H1 (cell line): ENCODE measurements around the gene CMIP. TPM values are rescaled to one million over a fixed set of nuclear protein-coding genes. Genes with fewer than 3 reads are reported as not detected.

Source experiments
- CTCF ChIA-PET: fragments of 300-600 bp; sonication (Branson Sonifier 250); formaldehyde crosslinking; loops from one replicate; lab custom pipeline; 2021; ENCODE audit not compliant: partially characterized antibody; lab: Charles Lee
- POLR2A ChIA-PET: fragments of 300-600 bp; sonication (Branson Sonifier 250); formaldehyde crosslinking; loops from one replicate; lab custom pipeline; 2021; ENCODE audit warnings: inconsistent platforms; ENCODE audit not compliant: partially characterized antibody; lab: Charles Lee
- DNase-seq, 2 experiments: peaks; one replicate each; pipeline versions ENCODE4 v3.0.0 to v3.0.0-alpha.2; 2010 to 2022; ENCODE audit warnings: low spot score in 2 of 2, low read depth in 1 of 2, mixed read lengths in 1 of 2
- FAIRE-seq: peaks from 2 replicates; lab custom pipeline; 2011; peaks lifted over from hg19 to GRCh38; lab: Jason Lieb, UNC
- H2AFZ ChIP-seq: 2 replicates; pipeline ENCODE4 v1.8.1; 2012; ENCODE audit warnings: low read length, inconsistent platforms
- H2AK5ac ChIP-seq: 2 replicates; pipeline ENCODE4 v1.6.1; 2013; ENCODE audit warnings: low read depth, low read length
- H2BK120ac ChIP-seq: replicated peaks from 2 replicates; pipeline ENCODE3; 2013; ENCODE audit warnings: low read depth, low read length, inconsistent platforms
- H2BK12ac ChIP-seq: 2 replicates; pipeline ENCODE4 v1.6.1; 2013; ENCODE audit warnings: low read depth, low read length
- H2BK15ac ChIP-seq: 2 replicates; pipeline ENCODE4 v1.6.1; 2013; ENCODE audit warnings: low read length
- H2BK20ac ChIP-seq: 2 replicates; pipeline ENCODE4 v1.6.1; 2013; ENCODE audit warnings: low read length
- H2BK5ac ChIP-seq: 2 replicates; pipeline ENCODE4 v1.6.1; 2013; ENCODE audit warnings: low read depth, low read length
- H3K14ac ChIP-seq: 2 replicates; pipeline ENCODE4 v1.6.1; 2013; ENCODE audit warnings: inconsistent platforms; ENCODE audit not compliant: insufficient read length
- H3K18ac ChIP-seq: 2 replicates; pipeline ENCODE4 v1.6.1; 2013; ENCODE audit warnings: low read length; ENCODE audit errors: extremely low read depth
- H3K23ac ChIP-seq: 2 replicates; pipeline ENCODE4 v1.6.1; 2013; ENCODE audit warnings: inconsistent platforms; ENCODE audit not compliant: insufficient read length
- H3K23me2 ChIP-seq: 2 replicates; pipeline ENCODE4 v1.6.1; 2013; ENCODE audit warnings: low read depth, low read length
- H3K27ac ChIP-seq: 2 replicates; pipeline ENCODE4 v1.6.1; 2011; ENCODE audit warnings: low read depth, low read length, inconsistent platforms
- H3K27me3 ChIP-seq, 4 experiments: replicated peaks in 1 of 4; 1 replicate in 1 of 4; 2 replicates in 3 of 4; pipeline versions ENCODE4 v1.6.1 to v1.8.1; 2011 to 2013; ENCODE audit warnings: low read length in 3 of 4, mild to moderate bottlenecking in 3 of 4, inconsistent platforms in 2 of 4, mixed read lengths in 2 of 4, moderate library complexity in 1 of 4; ENCODE audit not compliant: control insufficient read depth in 3 of 4, insufficient read depth in 3 of 4; ENCODE audit errors: extremely low read depth in 1 of 4
- H3K36me3 ChIP-seq, 4 experiments: 2 replicates each; pipeline versions ENCODE4 v1.6.1 to v1.8.1; 2011 to 2013; ENCODE audit warnings: mild to moderate bottlenecking in 4 of 4, low read length in 3 of 4, moderate library complexity in 2 of 4, control low read depth in 1 of 4, inconsistent platforms in 1 of 4; ENCODE audit not compliant: insufficient read depth in 4 of 4, control insufficient read depth in 2 of 4
- H3K4ac ChIP-seq: replicated peaks from 2 replicates; pipeline ENCODE3; 2013; ENCODE audit warnings: low read length, low read depth, mixed read lengths, inconsistent platforms; ENCODE audit not compliant: insufficient read length
- H3K4me1 ChIP-seq, 4 experiments: replicated peaks in 1 of 4; 1 replicate in 1 of 4; 2 replicates in 3 of 4; pipeline versions ENCODE4 v1.6.1 to v1.8.1; 2011 to 2013; ENCODE audit warnings: low read length in 3 of 4, inconsistent platforms in 2 of 4, mixed read lengths in 1 of 4; ENCODE audit not compliant: insufficient read depth in 4 of 4, control insufficient read depth in 3 of 4
- H3K4me2 ChIP-seq, 2 experiments: 2 replicates each; pipeline versions ENCODE4 v1.6.1 to v1.8.1; 2011 to 2013; ENCODE audit warnings: low read depth in 2 of 2, low read length in 2 of 2, control low read depth in 1 of 2, inconsistent platforms in 1 of 2, mild to moderate bottlenecking in 1 of 2; ENCODE audit not compliant: insufficient read depth in 1 of 2
- H3K4me3 ChIP-seq, 4 experiments: fragments of 200-600, 300-600 bp in 1 of 4; sonication (generic), shearing (Covaris generic), sonication (Bioruptor Twin) in 1 of 4; 2 replicates each; pipeline versions ENCODE4 v1.5.1 to v1.8.1; 2011 to 2016; ENCODE audit warnings: low read length in 4 of 4, low read depth in 3 of 4, control low read depth in 2 of 4, inconsistent platforms in 2 of 4, mild to moderate bottlenecking in 2 of 4, mixed read lengths in 1 of 4, moderate library complexity in 1 of 4; ENCODE audit not compliant: insufficient read depth in 2 of 4; ENCODE audit errors: extremely low read depth in 1 of 4
- H3K56ac ChIP-seq: replicated peaks from 2 replicates; pipeline ENCODE3; 2013; ENCODE audit warnings: low read depth, mild to moderate bottlenecking, mixed read lengths, low read length, inconsistent platforms; ENCODE audit not compliant: insufficient read length
- H3K79me1 ChIP-seq: 2 replicates; pipeline ENCODE4 v1.6.1; 2013; ENCODE audit warnings: low read depth, low read length, control low read depth
- H3K79me2 ChIP-seq, 2 experiments: 2 replicates each; pipeline versions ENCODE4 v1.6.1 to v1.8.1; 2012 to 2013; ENCODE audit warnings: low read length in 2 of 2, mild to moderate bottlenecking in 2 of 2, inconsistent platforms in 1 of 2; ENCODE audit not compliant: insufficient read depth in 2 of 2, control insufficient read depth in 1 of 2
- H3K9ac ChIP-seq, 4 experiments: replicated peaks in 1 of 4; 1 replicate in 1 of 4; 2 replicates in 3 of 4; pipeline versions ENCODE4 v1.6.1 to v1.8.1; 2011 to 2013; ENCODE audit warnings: low read depth in 3 of 4, low read length in 3 of 4, control low read depth in 2 of 4, mild to moderate bottlenecking in 2 of 4, moderate library complexity in 2 of 4, inconsistent platforms in 1 of 4; ENCODE audit errors: extremely low read depth in 1 of 4
- H3K9me3 ChIP-seq, 2 experiments: 2 replicates each; pipeline versions ENCODE4 v1.6.1 to v1.8.1; 2012 to 2013; ENCODE audit warnings: mild to moderate bottlenecking in 2 of 2, moderate library complexity in 2 of 2, control low read depth in 1 of 2, inconsistent platforms in 1 of 2, low read depth in 1 of 2, low read length in 1 of 2, mixed read lengths in 1 of 2; ENCODE audit not compliant: insufficient read depth in 2 of 2
- H4K20me1 ChIP-seq, 2 experiments: replicated peaks in 1 of 2; 2 replicates each; pipeline versions ENCODE3 to v1.8.1; 2011 to 2013; ENCODE audit warnings: inconsistent platforms in 2 of 2, low read length in 2 of 2, mild to moderate bottlenecking in 1 of 2; ENCODE audit not compliant: insufficient read depth in 2 of 2, control insufficient read depth in 1 of 2
- H4K5ac ChIP-seq: 2 replicates; pipeline ENCODE4 v1.6.1; 2013; ENCODE audit warnings: low read length, low read depth, mixed read lengths, inconsistent platforms; ENCODE audit not compliant: insufficient read length
- H4K8ac ChIP-seq: 2 replicates; pipeline ENCODE4 v1.8.0; 2013; ENCODE audit warnings: mild to moderate bottlenecking, moderate library complexity, low read length, inconsistent platforms; ENCODE audit not compliant: insufficient read depth; ENCODE audit errors: extremely low read depth
- H4K91ac ChIP-seq: replicated peaks from 2 replicates; pipeline ENCODE3; 2013; ENCODE audit warnings: low read length, mixed read lengths, inconsistent platforms; ENCODE audit not compliant: insufficient read length
- HDAC2 ChIP-seq, 2 experiments: fragments of 300-600 bp in 1 of 2; sonication (generic) in 1 of 2; IDR thresholded peaks; 2 replicates each; pipeline ENCODE4 v1.6.1; 2011 to 2012; ENCODE audit warnings: low read depth in 2 of 2, low read length in 2 of 2, mild to moderate bottlenecking in 2 of 2, moderate library complexity in 2 of 2, borderline replicate concordance in 1 of 2, inconsistent platforms in 1 of 2
- POU5F1 ChIP-seq: IDR thresholded peaks from 2 replicates; pipeline ENCODE4 v1.6.1; 2011; ENCODE audit warnings: low read depth, mild to moderate bottlenecking, low read length, moderate library complexity
- WGBS, 2 experiments: shearing (Covaris generic) in 1 of 2; methylation state at CpG; one replicate each; pipeline versions ENCODE4 v1.1.6 to v1.1.7; 2013 to 2015; ENCODE audit warnings: low lambda C conversion rate in 2 of 2, mixed read lengths in 2 of 2, inconsistent platforms in 1 of 2, low coverage in 1 of 2, missing lambda C conversion rate in 1 of 2; ENCODE audit not compliant: insufficient replicate concordance in 2 of 2, insufficient coverage in 1 of 2, insufficient read length in 1 of 2; ENCODE audit errors: extremely low coverage in 1 of 2, missing lambda C conversion rate in 1 of 2; 5-methylcytosine and 5-hydroxymethylcytosine counted together
- polyA plus RNA-seq, 7 experiments: library from polyadenylated mRNA; depleted of rRNA in 3 of 7; stranded (reverse) in 5 of 7; unstranded in 2 of 7; fragments of >200 nt in 5 of 7; fragments of 200-250 nt in 2 of 7; gene quantifications; 1 replicate in 5 of 7; 2 replicates in 1 of 7; 4 replicates in 1 of 7; pipeline versions ENCODE4 v1.2.1 to v1.2.3, GENCODE V29; 2011 to 2013; ENCODE audit warnings: missing spikeins in 2 of 7, mixed read lengths in 2 of 7
- total RNA-seq: library from RNA; stranded (reverse); fragmentation: NEBNext Ultra II Directional; extraction: Animal tissue kit (Norgen Biotek cat#: 25700); gene quantifications from 2 replicates; pipeline ENCODE4 v1.2.1, GENCODE V29; 2021

The CMIP gene
- total and polyA plus RNA-seq, 2 of the 8 experiments (the other 6 are each of a cell fraction or from before 2014, with no cell fraction given), result 7.9 to 53.2 TPM

GRCh38 chr16:81639348-81639747 is 194.7 kb downstream of the CMIP start:
- Histone ChIP-seq H2AFZ (no peak overlapping the region), H4K20me1 (peaks cover 7 to 21% of the 10 kb centered on the region in 2 experiments), H2BK120ac (no peak overlapping the region), H4K91ac (no peak overlapping the region), H3K9ac (no peak overlapping the region), H3K27ac (no peak overlapping the region), H4K5ac (no peak overlapping the region), H2BK20ac (no peak overlapping the region), H3K23me2 (no peaks in the 10 kb centered on the region), H2AK5ac (no peak overlapping the region), H2BK15ac (no peak overlapping the region), H2BK5ac (no peak overlapping the region), H3K14ac (no peak overlapping the region), H3K4me1 (peaks cover 0 to 12% (median 4%) of the 10 kb centered on the region in 4 experiments; a peak in 5 of 7 replicates), H3K79me2 (peaks cover 0 to 32% of the 10 kb centered on the region in 2 experiments; a peak in 2 of 4 replicates), H3K4me2 (no peak overlapping the region), H3K27me3 (no peaks in the 10 kb centered on the region), H3K9me3 (no peaks in the 10 kb centered on the region)
- WGBS, 2 experiments, result 89% methylated on average over 8 of the region's 8 CpGs; no CpG with 5 or more reads in 1 of the 2 experiments
- DNase-seq, result no peak
- TF ChIP-seq POU5F1 (no peak), HDAC2 (IDR thresholded peaks at IDR 0.05; ENCODE audit: borderline replicate concordance in 1 of 2, low read depth in 2 of 2, low read length in 2 of 2) (no peak)
- TF ChIP-seq, all 59 proteins: peak for 0
- FAIRE-seq, result no peak
- Histone ChIP-seq H3K4me3 (no peak overlapping the region), H3K36me3 (no peaks in the 10 kb centered on the region), H3K23ac (no peak overlapping the region), H3K18ac (no peak overlapping the region), H2BK12ac (no peak overlapping the region), H4K8ac (no peak overlapping the region), H3K4ac (no peak overlapping the region), H3K56ac (no peak overlapping the region), H3K79me1 (peaks cover 9% of the 10 kb centered on the region)
- ChIA-PET CTCF (interaction anchor here (1.1 kb wide), 1 partner anchor 58 kb away, joined by 7 read pairs; no protein-coding TSS in a partner anchor), POLR2A (interaction anchor here (2.4 kb wide), 1 partner anchor 8 kb away, joined by 11 read pairs; no protein-coding TSS in a partner anchor)
